ENCODE data around the gene PPP2CA. TPM values are rescaled to one million over a fixed set of nuclear protein-coding genes. Genes with fewer than 3 reads are reported as not detected.

The PPP2CA gene
- total and polyA plus RNA-seq, 2 of the 4 experiments (the other 2 are of a cell fraction), result 70.6 to 73.6 TPM

DNA sequence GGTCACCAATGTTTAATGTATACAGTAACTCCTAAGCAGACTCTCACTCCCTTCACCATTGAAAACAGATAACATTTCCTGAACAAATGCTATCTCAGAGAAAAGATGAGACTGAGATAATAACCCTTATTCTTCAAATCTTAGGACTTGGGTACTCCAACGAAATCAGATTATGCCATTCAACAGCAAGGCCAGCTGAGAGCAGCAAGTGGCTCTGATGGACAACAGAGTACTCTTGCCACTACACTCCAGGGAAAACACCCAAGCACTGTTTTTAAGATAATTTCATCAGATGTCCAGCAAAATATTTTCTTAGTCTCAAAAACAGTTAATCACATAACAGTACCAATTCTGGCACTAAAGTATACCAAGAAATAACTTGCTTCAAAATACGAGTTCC is 10.1 kb downstream of the PPP2CA start:
- ATAC-seq (ENCODE audit: low read depth) (no peak), DNase-seq (no peak)
- H3K4ac ChIP-seq (ENCODE audit: low read depth, low read length), result no peak overlapping the region
- H3K4me2 ChIP-seq (ENCODE audit: low read depth, low read length), result no peak overlapping the region
- H2AK9ac ChIP-seq (replicated peaks; ENCODE audit: low read depth, low read length, poor library complexity), result no peak overlapping the region
- 100% methylated on average over 1 of the region's 2 CpGs; no CpG with 5 or more reads in 1 of the 2 experiments for WGBS, 2 experiments (ENCODE audit: extremely low coverage in 2 of 2, insufficient read length in 1 of 2)
- peaks cover 6% of the 10 kb centered on the region for H3K4me1 ChIP-seq (ENCODE audit: control insufficient read depth, insufficient read depth, low read length)
- H3K9me3 ChIP-seq (ENCODE audit: control insufficient read depth, insufficient read depth, low read length), result peaks cover 5% of the 10 kb centered on the region
- H4K20me1 ChIP-seq (ENCODE audit: insufficient read depth, low read length), result peaks cover 98% of the 10 kb centered on the region
- no peak overlapping the region for H3K9ac ChIP-seq (ENCODE audit: low read depth, low read length)
- H3K14ac ChIP-seq (replicated peaks; ENCODE audit: low read depth, low read length), result no peak overlapping the region; the same call in 1 of the 2 replicates
- no peak overlapping the region for H4K91ac ChIP-seq (ENCODE audit: insufficient read depth, low read depth, low read length)
- dilution Hi-C loops (cut with HindIII; ENCODE audit: low sequenced_read_pairs, unreplicated experiment) (no loop called here), intact Hi-C loops (cut with micrococcal nuclease) (no loop called here), in situ Hi-C loops (cut with MboI; ENCODE audit: low sequenced_read_pairs) (no loop called here)
- peaks cover 10% of the 10 kb centered on the region for H3K9me1 ChIP-seq (ENCODE audit: insufficient read depth, low read length)
- H2BK15ac ChIP-seq (ENCODE audit: low read depth, low read length), result no peak overlapping the region
- H3K36me3 ChIP-seq (ENCODE audit: control insufficient read depth, insufficient read depth, low read length), result peaks cover 7% of the 10 kb centered on the region
- no peak overlapping the region for H3K18ac ChIP-seq (ENCODE audit: low read depth, low read length)
- no peak overlapping the region for H3K4me3 ChIP-seq (ENCODE audit: insufficient read depth, low read depth, low read length)
- H3K79me1 ChIP-seq (ENCODE audit: low read depth in 1 of 2, low read length in 2 of 2), result peaks cover 0 to 54% of the 10 kb centered on the region in 2 experiments; a peak in 2 of 4 replicates
- no peak overlapping the region for H4K8ac ChIP-seq (ENCODE audit: low read depth in 2 of 2, low read length in 2 of 2)
- no TSS peak for BruUV-seq (replicated peaks)
- no peak overlapping the region for H3K56ac ChIP-seq (ENCODE audit: extremely low read depth, insufficient read depth, low read length)
- CTCF ChIA-PET, result no interaction called here
- H2BK5ac ChIP-seq (ENCODE audit: low read depth, low read length, poor library complexity, severe bottlenecking), result no peak overlapping the region
- H2AK5ac ChIP-seq (ENCODE audit: low read depth, low read length), result no peak overlapping the region
- no peak overlapping the region for H2AFZ ChIP-seq (replicated peaks; ENCODE audit: low read length, poor library complexity)
- H3K27me3 ChIP-seq (ENCODE audit: control insufficient read depth, insufficient read depth, low read length), result no peaks in the 10 kb centered on the region
- H2BK20ac ChIP-seq (ENCODE audit: low read depth, low read length), result no peak overlapping the region
- no peak overlapping the region for H3K23ac ChIP-seq (ENCODE audit: low read depth, low read length)
- H3K27ac ChIP-seq (ENCODE audit: insufficient read depth, low read length), result no peak overlapping the region
- H2BK120ac ChIP-seq (ENCODE audit: low read depth, low read length), result no peak overlapping the region
- H4K5ac ChIP-seq (ENCODE audit: low read depth, low read length), result no peak overlapping the region
- TF ChIP-seq USF2 (IDR thresholded peaks at IDR 0.05; ENCODE audit: low read depth, low read length) (no peak), FOS (IDR thresholded peaks at IDR 0.05; ENCODE audit: low read depth, low read length) (no peak), MAFK (IDR thresholded peaks at IDR 0.05; ENCODE audit: low read depth, low read length) (no peak), RCOR1 (IDR thresholded peaks at IDR 0.05; ENCODE audit: insufficient replicate concordance, low read length) (no peak), MAZ (IDR thresholded peaks at IDR 0.05; ENCODE audit: borderline replicate concordance, low read depth, low read length) (no peak), BHLHE40 (IDR thresholded peaks at IDR 0.05; ENCODE audit: low read depth, low read length) (no peak), MXI1 (IDR thresholded peaks at IDR 0.05; ENCODE audit: borderline replicate concordance, low read depth, low read length) (no peak)
- POLR2A ChIA-PET (ENCODE audit: unreplicated experiment), result no interaction called here

Data from IMR-90 (cell line).